WTC11 (cell line): Measurements from ENCODE around the gene KRCC1. TPM values are rescaled to one million over a fixed set of nuclear protein-coding genes. Genes with fewer than 3 reads are reported as not detected.

Experiments used
- ATAC-seq: fragments of 200-7000 bp; cut with Tn5 transposase; 2 replicates; pipeline ENCODE4 v1.10.0; 2021; ENCODE audit warnings: mild to moderate bottlenecking, moderate library complexity
- CTCF ChIA-PET: fragments of 300-600 bp; sonication (Branson Sonifier 250); formaldehyde crosslinking; loops from one replicate; lab custom pipeline; 2021; ENCODE audit warnings: antibody characterized with exemption; lab: Charles Lee
- POLR2A ChIA-PET: fragments of 350-600 bp; sonication (Branson Sonifier 250); formaldehyde crosslinking; loops from one replicate; lab custom pipeline; 2021; ENCODE audit warnings: antibody characterized with exemption; lab: Charles Lee
- DNase-seq: peaks from one replicate; pipeline ENCODE4 v3.0.0; 2021; ENCODE audit warnings: low spot score
- H3K27ac Mint-ChIP-seq: 2 replicates; pipeline ENCODE4 v1.8.0; 2021; ENCODE audit warnings: mixed read lengths
- H3K27me3 Mint-ChIP-seq: 2 replicates; pipeline ENCODE4 v1.8.0; 2021; ENCODE audit warnings: low read depth, mild to moderate bottlenecking, moderate library complexity, mixed read lengths
- H3K36me3 Mint-ChIP-seq: 2 replicates; pipeline ENCODE4 v1.8.0; 2021; ENCODE audit warnings: mixed read lengths
- H3K4me1 Mint-ChIP-seq: 2 replicates; pipeline ENCODE4 v1.8.0; 2022; ENCODE audit warnings: mixed read lengths
- H3K4me3 Mint-ChIP-seq: 2 replicates; pipeline ENCODE4 v1.8.0; 2021; ENCODE audit warnings: mild to moderate bottlenecking, moderate library complexity, mixed read lengths
- H3K9me3 Mint-ChIP-seq: 2 replicates; pipeline ENCODE4 v1.8.0; 2021; ENCODE audit warnings: mixed read lengths
- ATF1 ChIP-seq: sonication (generic); formaldehyde crosslinking; IDR thresholded peaks from 2 replicates; pipeline ENCODE4 v1.8.1; 2023; ENCODE audit warnings: mild to moderate bottlenecking, moderate library complexity, missing genetic modification reagents
- CREB1 ChIP-seq: sonication (generic); formaldehyde crosslinking; IDR thresholded peaks from 2 replicates; pipeline ENCODE4 v1.8.0; 2023; ENCODE audit warnings: mild to moderate bottlenecking, missing genetic modification reagents
- JUN ChIP-seq: sonication (generic); formaldehyde crosslinking; IDR thresholded peaks from 2 replicates; pipeline ENCODE4 v1.8.0; 2023; ENCODE audit warnings: mild to moderate bottlenecking, missing genetic modification reagents
- NFATC4 ChIP-seq: fragments of 250-450 bp; sonication (Bioruptor Pico); IDR thresholded peaks from 2 replicates; pipeline ENCODE4 v1.9.0; 2021; ENCODE audit warnings: mild to moderate bottlenecking
- SOX15 ChIP-seq: fragments of 250-450 bp; sonication (Bioruptor Pico); IDR thresholded peaks from 2 replicates; pipeline ENCODE4 v1.9.0; 2021; ENCODE audit warnings: mild to moderate bottlenecking
- SP1 ChIP-seq: sonication (generic); formaldehyde crosslinking; conservative IDR thresholded peaks from 2 replicates; pipeline ENCODE4 v1.8.1; 2022; ENCODE audit warnings: missing genetic modification reagents
- total RNA-seq: library from RNA; stranded (reverse); gene quantifications from 3 replicates; pipeline ENCODE4 v1.2.3, GENCODE V29; 2021
- TF ChIP-seq, protein P1 (sequence below): sonication (generic); formaldehyde crosslinking; IDR thresholded peaks from 2 replicates; pipeline ENCODE4 v1.8.0; 2022; ENCODE audit warnings: mild to moderate bottlenecking, missing genetic modification reagents
- TF ChIP-seq, protein P2 (sequence below): sonication (generic); formaldehyde crosslinking; conservative IDR thresholded peaks from 2 replicates; pipeline ENCODE4 v1.8.1; 2022; ENCODE audit warnings: mild to moderate bottlenecking, missing genetic modification reagents
- TF ChIP-seq, protein P3 (sequence below): sonication (generic); formaldehyde crosslinking; conservative IDR thresholded peaks from 2 replicates; pipeline ENCODE4 v1.8.1; 2023; ENCODE audit warnings: mild to moderate bottlenecking, low read depth, missing genetic modification reagents, moderate library complexity
- TF ChIP-seq, protein P4 (sequence below): sonication (generic); formaldehyde crosslinking; IDR thresholded peaks from 2 replicates; pipeline ENCODE4 v1.8.1; 2023; ENCODE audit warnings: mild to moderate bottlenecking, missing genetic modification reagents
- TF ChIP-seq, protein P5 (sequence below): sonication (generic); formaldehyde crosslinking; IDR thresholded peaks from 2 replicates; pipeline ENCODE4 v1.8.0; 2023; ENCODE audit warnings: missing genetic modification reagents, mild to moderate bottlenecking, borderline replicate concordance
- TF ChIP-seq, protein P6 (sequence below): sonication (generic); formaldehyde crosslinking; IDR thresholded peaks from 2 replicates; pipeline ENCODE4 v1.8.1; 2022; ENCODE audit warnings: mild to moderate bottlenecking, missing genetic modification reagents, moderate library complexity, borderline replicate concordance
- TF ChIP-seq, protein P7 (sequence below): fragments of 200-600 bp; IDR thresholded peaks from 2 replicates; pipeline ENCODE4 v1.8.0; 2022; ENCODE audit warnings: antibody characterized with exemption

The KRCC1 gene
- total RNA-seq, 1 experiment from 2014 or later = 7.6 TPM

DNA sequence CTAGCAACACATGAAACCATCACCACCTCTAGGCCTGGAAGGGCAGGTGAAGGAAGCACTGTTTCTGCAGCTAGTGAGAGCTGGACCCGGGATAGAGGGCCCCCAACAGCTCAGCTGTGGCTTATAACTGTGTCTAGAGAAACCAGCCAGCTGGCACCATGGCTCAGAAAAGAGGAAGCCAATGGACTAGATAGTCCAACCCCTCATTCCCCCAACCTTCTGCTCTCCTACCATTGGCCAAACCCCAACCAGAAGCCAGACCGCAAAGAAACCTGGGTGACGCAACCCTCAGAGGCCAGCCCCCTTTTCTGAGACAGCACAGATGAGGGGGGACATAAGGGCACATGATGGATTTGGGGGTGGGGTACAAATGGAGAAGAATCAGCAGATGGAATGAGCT lies 36.4 kb upstream of the KRCC1 start:
- CTCF ChIA-PET = interaction anchor here (3.2 kb wide), 1 partner anchor 32 kb away, joined by 11 read pairs; no protein-coding TSS in a partner anchor

DNA sequence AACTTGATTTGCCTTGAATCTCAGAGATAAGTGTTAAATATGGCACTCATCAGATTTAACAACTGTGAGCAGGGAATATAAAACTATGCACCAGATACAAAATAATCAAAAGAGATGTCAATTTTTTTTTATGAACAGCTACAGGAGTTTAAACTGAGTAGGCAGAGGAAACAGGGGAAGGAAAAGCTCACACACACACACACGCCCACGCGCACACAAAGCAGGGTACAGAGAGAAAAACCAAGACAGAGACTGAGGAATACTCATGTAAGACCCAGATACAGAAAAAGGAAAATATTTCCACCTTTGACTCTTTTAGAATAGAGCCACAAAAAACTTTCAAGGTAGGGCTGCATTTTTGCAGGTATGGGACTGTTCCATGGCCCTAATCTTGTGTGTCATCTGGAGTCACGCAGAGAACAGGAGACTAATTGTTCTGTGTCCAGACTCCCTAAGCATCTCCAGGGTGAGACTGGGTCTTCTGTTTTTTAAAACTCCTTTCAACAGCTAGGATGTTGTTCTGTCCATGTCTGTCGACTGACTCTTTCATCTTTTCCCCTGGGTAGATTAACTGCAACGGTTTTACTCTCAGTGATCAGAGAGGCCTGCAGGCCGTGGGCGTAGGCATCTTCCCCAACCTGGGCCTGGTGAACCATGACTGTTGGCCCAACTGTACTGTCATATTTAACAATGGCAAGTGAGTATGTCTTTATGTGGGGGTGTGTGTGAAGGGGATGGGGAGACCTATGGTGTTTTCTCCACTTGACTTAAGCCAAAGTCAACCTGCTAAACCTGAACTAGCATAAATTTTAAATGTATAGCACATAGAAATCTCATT lies 35.1 kb upstream of the KRCC1 start:
- Mint-ChIP-seq H3K4me1 (peaks cover 12% of the 10 kb centered on the region), H3K27ac (no peak overlapping the region), H3K27me3 (no peaks in the 10 kb centered on the region), H3K36me3 (no peaks in the 10 kb centered on the region), H3K4me3 (no peak overlapping the region), H3K9me3 (no peaks in the 10 kb centered on the region; the same call in 1 of the 2 replicates)
- ChIA-PET CTCF (interaction anchor here (1.3 to 3.2 kb wide), 2 partner anchors 19 to 30 kb away, joined by 6 to 11 read pairs; no protein-coding TSS in a partner anchor), POLR2A (interaction anchor here (0.6 kb wide), 1 partner anchor 370 kb away, joined by 11 read pairs; no protein-coding TSS in a partner anchor)
- ATAC-seq (no peak), DNase-seq (no peak)
- TF ChIP-seq, protein P1, sequence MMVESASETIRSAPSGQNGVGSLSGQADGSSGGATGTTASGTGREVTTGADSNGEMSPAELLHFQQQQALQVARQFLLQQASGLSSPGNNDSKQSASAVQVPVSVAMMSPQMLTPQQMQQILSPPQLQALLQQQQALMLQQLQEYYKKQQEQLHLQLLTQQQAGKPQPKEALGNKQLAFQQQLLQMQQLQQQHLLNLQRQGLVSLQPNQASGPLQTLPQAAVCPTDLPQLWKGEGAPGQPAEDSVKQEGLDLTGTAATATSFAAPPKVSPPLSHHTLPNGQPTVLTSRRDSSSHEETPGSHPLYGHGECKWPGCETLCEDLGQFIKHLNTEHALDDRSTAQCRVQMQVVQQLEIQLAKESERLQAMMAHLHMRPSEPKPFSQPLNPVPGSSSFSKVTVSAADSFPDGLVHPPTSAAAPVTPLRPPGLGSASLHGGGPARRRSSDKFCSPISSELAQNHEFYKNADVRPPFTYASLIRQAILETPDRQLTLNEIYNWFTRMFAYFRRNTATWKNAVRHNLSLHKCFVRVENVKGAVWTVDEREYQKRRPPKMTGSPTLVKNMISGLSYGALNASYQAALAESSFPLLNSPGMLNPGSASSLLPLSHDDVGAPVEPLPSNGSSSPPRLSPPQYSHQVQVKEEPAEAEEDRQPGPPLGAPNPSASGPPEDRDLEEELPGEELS (CRISPR knock-in tag) = no peak
- TF ChIP-seq CREB1 (CRISPR knock-in tag) (no peak), NFATC4 (CRISPR knock-in tag) (no peak), JUN (CRISPR knock-in tag) (no peak), SP1 (CRISPR knock-in tag) (no peak)
- TF ChIP-seq, protein P2, sequence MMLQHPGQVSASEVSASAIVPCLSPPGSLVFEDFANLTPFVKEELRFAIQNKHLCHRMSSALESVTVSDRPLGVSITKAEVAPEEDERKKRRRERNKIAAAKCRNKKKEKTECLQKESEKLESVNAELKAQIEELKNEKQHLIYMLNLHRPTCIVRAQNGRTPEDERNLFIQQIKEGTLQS (CRISPR knock-in tag) = no peak
- TF ChIP-seq, protein P3, sequence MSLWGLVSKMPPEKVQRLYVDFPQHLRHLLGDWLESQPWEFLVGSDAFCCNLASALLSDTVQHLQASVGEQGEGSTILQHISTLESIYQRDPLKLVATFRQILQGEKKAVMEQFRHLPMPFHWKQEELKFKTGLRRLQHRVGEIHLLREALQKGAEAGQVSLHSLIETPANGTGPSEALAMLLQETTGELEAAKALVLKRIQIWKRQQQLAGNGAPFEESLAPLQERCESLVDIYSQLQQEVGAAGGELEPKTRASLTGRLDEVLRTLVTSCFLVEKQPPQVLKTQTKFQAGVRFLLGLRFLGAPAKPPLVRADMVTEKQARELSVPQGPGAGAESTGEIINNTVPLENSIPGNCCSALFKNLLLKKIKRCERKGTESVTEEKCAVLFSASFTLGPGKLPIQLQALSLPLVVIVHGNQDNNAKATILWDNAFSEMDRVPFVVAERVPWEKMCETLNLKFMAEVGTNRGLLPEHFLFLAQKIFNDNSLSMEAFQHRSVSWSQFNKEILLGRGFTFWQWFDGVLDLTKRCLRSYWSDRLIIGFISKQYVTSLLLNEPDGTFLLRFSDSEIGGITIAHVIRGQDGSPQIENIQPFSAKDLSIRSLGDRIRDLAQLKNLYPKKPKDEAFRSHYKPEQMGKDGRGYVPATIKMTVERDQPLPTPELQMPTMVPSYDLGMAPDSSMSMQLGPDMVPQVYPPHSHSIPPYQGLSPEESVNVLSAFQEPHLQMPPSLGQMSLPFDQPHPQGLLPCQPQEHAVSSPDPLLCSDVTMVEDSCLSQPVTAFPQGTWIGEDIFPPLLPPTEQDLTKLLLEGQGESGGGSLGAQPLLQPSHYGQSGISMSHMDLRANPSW = no peak

More for the DNA sequence above, 36.4 kb upstream of the KRCC1 start:
- TF ChIP-seq, protein P4, sequence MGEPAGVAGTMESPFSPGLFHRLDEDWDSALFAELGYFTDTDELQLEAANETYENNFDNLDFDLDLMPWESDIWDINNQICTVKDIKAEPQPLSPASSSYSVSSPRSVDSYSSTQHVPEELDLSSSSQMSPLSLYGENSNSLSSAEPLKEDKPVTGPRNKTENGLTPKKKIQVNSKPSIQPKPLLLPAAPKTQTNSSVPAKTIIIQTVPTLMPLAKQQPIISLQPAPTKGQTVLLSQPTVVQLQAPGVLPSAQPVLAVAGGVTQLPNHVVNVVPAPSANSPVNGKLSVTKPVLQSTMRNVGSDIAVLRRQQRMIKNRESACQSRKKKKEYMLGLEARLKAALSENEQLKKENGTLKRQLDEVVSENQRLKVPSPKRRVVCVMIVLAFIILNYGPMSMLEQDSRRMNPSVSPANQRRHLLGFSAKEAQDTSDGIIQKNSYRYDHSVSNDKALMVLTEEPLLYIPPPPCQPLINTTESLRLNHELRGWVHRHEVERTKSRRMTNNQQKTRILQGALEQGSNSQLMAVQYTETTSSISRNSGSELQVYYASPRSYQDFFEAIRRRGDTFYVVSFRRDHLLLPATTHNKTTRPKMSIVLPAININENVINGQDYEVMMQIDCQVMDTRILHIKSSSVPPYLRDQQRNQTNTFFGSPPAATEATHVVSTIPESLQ (CRISPR knock-in tag) = no peak
- TF ChIP-seq SOX15 (no peak), ATF1 (CRISPR knock-in tag) (no peak), NFATC4 (CRISPR knock-in tag) (no peak)
- TF ChIP-seq, protein P5, sequence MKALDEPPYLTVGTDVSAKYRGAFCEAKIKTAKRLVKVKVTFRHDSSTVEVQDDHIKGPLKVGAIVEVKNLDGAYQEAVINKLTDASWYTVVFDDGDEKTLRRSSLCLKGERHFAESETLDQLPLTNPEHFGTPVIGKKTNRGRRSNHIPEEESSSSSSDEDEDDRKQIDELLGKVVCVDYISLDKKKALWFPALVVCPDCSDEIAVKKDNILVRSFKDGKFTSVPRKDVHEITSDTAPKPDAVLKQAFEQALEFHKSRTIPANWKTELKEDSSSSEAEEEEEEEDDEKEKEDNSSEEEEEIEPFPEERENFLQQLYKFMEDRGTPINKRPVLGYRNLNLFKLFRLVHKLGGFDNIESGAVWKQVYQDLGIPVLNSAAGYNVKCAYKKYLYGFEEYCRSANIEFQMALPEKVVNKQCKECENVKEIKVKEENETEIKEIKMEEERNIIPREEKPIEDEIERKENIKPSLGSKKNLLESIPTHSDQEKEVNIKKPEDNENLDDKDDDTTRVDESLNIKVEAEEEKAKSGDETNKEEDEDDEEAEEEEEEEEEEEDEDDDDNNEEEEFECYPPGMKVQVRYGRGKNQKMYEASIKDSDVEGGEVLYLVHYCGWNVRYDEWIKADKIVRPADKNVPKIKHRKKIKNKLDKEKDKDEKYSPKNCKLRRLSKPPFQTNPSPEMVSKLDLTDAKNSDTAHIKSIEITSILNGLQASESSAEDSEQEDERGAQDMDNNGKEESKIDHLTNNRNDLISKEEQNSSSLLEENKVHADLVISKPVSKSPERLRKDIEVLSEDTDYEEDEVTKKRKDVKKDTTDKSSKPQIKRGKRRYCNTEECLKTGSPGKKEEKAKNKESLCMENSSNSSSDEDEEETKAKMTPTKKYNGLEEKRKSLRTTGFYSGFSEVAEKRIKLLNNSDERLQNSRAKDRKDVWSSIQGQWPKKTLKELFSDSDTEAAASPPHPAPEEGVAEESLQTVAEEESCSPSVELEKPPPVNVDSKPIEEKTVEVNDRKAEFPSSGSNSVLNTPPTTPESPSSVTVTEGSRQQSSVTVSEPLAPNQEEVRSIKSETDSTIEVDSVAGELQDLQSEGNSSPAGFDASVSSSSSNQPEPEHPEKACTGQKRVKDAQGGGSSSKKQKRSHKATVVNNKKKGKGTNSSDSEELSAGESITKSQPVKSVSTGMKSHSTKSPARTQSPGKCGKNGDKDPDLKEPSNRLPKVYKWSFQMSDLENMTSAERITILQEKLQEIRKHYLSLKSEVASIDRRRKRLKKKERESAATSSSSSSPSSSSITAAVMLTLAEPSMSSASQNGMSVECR (CRISPR knock-in tag) = no peak
- TF ChIP-seq, protein P6, sequence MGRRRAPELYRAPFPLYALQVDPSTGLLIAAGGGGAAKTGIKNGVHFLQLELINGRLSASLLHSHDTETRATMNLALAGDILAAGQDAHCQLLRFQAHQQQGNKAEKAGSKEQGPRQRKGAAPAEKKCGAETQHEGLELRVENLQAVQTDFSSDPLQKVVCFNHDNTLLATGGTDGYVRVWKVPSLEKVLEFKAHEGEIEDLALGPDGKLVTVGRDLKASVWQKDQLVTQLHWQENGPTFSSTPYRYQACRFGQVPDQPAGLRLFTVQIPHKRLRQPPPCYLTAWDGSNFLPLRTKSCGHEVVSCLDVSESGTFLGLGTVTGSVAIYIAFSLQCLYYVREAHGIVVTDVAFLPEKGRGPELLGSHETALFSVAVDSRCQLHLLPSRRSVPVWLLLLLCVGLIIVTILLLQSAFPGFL (CRISPR knock-in tag) = no peak
- TF ChIP-seq, protein P7, sequence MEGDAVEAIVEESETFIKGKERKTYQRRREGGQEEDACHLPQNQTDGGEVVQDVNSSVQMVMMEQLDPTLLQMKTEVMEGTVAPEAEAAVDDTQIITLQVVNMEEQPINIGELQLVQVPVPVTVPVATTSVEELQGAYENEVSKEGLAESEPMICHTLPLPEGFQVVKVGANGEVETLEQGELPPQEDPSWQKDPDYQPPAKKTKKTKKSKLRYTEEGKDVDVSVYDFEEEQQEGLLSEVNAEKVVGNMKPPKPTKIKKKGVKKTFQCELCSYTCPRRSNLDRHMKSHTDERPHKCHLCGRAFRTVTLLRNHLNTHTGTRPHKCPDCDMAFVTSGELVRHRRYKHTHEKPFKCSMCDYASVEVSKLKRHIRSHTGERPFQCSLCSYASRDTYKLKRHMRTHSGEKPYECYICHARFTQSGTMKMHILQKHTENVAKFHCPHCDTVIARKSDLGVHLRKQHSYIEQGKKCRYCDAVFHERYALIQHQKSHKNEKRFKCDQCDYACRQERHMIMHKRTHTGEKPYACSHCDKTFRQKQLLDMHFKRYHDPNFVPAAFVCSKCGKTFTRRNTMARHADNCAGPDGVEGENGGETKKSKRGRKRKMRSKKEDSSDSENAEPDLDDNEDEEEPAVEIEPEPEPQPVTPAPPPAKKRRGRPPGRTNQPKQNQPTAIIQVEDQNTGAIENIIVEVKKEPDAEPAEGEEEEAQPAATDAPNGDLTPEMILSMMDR = no peak
- DNase-seq (no peak), ATAC-seq (no peak)
- no peak overlapping the region for H3K4me3 Mint-ChIP-seq
- no peaks in the 10 kb centered on the region for H3K27me3 Mint-ChIP-seq
- POLR2A ChIA-PET = no interaction called here
- no peaks in the 10 kb centered on the region for H3K36me3 Mint-ChIP-seq
- peaks cover 14% of the 10 kb centered on the region for H3K4me1 Mint-ChIP-seq
- no peak overlapping the region for H3K27ac Mint-ChIP-seq
- no peaks in the 10 kb centered on the region; the same call in 1 of the 2 replicates for H3K9me3 Mint-ChIP-seq
